ENCODE results near the gene MYO1A. TPM values are rescaled to one million over a fixed set of nuclear protein-coding genes. Genes with fewer than 3 reads are reported as not detected.
A peak's percentile ranks its signal among the peaks of the same experiment; 100 is the strongest.
"Not testable (repeated sequence)": the region's sequence is repeated elsewhere in the genome, so short reads cannot be mapped to it uniquely, and the experiment has no call there.

The MYO1A gene
- total and polyA plus RNA-seq, 8 donors, result 0.70 to 97.3 (median 17.4) TPM

DNA sequence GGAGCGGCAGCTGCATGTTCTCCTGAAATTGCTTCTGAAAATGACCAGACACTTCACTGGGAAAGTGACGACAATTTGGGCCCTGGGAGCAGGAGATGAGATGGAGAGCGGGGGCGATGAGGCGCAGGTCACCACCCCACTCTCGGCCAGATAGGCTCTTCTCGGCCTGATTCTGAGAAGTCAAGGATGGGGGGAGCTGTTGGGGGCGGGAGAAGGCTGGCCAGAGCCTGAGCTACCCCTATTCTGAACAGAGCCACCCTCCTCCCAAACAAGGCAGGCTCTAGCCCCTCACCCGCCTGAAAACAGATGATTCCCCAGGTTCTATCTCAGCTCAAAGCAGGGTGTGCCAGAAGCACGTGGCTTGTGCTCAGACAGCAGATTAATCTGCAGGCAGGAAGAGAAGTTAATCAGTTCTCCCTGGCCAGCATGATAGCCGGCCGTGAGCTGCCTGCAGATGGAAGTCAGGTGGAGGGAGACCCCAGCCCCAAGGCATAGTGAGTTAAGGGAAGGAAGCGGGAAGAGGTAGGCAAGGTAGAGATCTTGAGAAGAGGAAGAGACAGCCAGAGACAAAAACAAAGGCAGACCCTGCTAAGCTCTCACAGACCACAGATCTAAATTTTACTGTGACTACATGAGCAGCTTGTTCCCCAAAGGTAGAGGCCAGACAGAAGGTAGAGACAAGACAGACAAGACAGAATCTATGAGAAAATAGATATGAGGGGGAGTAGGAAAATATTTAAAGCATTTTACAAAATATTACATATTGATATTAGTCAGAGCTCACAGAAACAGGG is 22.7 kb downstream of the MYO1A start:
- H3K27ac ChIP-seq, result no peak overlapping the region
- intact Hi-C loops (cut with DNase I; ENCODE audit: low total_unique reads), result no loop called here
- H3K4me1 ChIP-seq, result peaks cover 0 to 26% (median 4%) of the 10 kb centered on the region in 4 donors
- H3K36me3 ChIP-seq, result peaks cover 0 to 10% (median 0%) of the 10 kb centered on the region in 4 donors
- H3K27me3 ChIP-seq, result no peaks in the 10 kb centered on the region
- no peaks in the 10 kb centered on the region for H3K9me3 ChIP-seq
- 63 to 67% (median 66%) methylated on average over 12 to 13 of the region's 13 CpGs for WGBS, 5 donors
- TF ChIP-seq, protein P1, sequence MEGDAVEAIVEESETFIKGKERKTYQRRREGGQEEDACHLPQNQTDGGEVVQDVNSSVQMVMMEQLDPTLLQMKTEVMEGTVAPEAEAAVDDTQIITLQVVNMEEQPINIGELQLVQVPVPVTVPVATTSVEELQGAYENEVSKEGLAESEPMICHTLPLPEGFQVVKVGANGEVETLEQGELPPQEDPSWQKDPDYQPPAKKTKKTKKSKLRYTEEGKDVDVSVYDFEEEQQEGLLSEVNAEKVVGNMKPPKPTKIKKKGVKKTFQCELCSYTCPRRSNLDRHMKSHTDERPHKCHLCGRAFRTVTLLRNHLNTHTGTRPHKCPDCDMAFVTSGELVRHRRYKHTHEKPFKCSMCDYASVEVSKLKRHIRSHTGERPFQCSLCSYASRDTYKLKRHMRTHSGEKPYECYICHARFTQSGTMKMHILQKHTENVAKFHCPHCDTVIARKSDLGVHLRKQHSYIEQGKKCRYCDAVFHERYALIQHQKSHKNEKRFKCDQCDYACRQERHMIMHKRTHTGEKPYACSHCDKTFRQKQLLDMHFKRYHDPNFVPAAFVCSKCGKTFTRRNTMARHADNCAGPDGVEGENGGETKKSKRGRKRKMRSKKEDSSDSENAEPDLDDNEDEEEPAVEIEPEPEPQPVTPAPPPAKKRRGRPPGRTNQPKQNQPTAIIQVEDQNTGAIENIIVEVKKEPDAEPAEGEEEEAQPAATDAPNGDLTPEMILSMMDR (IDR thresholded peaks at IDR 0.05), result no peak
- DNase-seq, result peak in 1 of 2 donors; percentile 52
- no peak overlapping the region for H3K4me3 ChIP-seq

DNA sequence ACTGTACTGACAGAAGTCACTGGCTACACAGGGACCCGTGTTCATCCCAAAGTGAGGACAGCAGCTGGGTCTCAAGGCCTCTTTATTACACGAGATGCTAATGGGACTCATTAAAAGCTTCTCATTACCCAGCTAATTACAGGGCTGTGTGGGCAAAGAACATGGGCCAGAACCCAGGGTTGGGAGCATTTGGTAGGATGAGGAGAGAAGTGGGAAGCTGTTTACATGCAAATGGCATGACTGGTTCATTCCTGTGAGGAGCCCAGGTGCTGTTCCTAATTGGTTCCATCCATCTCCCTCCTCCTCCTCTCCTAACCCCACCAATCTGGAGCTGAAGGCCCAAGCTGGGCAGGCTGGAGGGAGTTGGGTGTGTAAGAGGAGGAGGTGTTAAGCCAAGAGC is 24.7 kb downstream of the MYO1A start:
- H3K4me3 ChIP-seq, result no peak overlapping the region
- no peaks in the 10 kb centered on the region for H3K27me3 ChIP-seq
- 74 to 83% (median 82%) methylated on average over 2 of the region's 2 CpGs for WGBS, 5 donors
- peaks cover 0 to 26% (median 0%) of the 10 kb centered on the region in 4 donors for H3K4me1 ChIP-seq
- intact Hi-C loops (cut with DNase I; ENCODE audit: low total_unique reads), result no loop called here
- no peak overlapping the region for H3K27ac ChIP-seq
- no peak for DNase-seq
- H3K9me3 ChIP-seq, result no peaks in the 10 kb centered on the region
- TF ChIP-seq POLR2AphosphoS5 (IDR thresholded peaks at IDR 0.05) (no peak), POLR2A (IDR thresholded peaks at IDR 0.05) (no peak), EP300 (IDR thresholded peaks at IDR 0.05) (no peak)
- TF ChIP-seq, protein P1 (IDR thresholded peaks at IDR 0.05), result no peak
- H3K36me3 ChIP-seq, result peaks cover 0 to 10% (median 0%) of the 10 kb centered on the region in 4 donors

DNA sequence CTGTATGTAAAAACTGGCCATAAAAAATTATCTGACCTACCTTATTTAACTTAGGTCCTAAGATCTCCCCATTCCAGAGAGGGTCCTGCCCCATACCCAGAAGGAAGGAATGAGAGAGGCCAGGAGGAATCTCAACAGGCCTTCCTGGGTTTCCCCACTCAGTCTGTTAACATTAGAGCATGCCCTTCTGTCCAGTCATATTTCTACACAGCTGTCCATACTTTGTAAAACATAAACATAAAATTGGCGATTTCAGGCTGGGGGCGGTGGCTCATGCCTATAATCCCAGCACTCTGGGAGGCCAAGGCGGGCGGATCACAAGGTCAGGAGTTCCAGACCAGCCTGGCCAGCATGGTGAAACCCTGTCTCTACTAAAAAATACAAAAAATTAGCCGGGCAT is 27.6 kb downstream of the MYO1A start:
- Histone ChIP-seq H3K27ac (peak overlapping the region in 1 of 5 donors; percentile 21), H3K4me1 (peaks cover 0 to 24% (median 0%) of the 10 kb centered on the region in 4 donors)
- DNase-seq; intact Hi-C loops (cut with DNase I; ENCODE audit: low total_unique reads); H3K4me3 ChIP-seq; H3K36me3 ChIP-seq; H3K27me3 ChIP-seq; H3K9me3 ChIP-seq: not testable (repeated sequence)
- 76 to 83% (median 80%) methylated on average over 5 of the region's 5 CpGs for WGBS, 5 donors
- TF ChIP-seq POLR2AphosphoS5 (IDR thresholded peaks at IDR 0.05), result peak in 1 of 3 donors; percentile 9

DNA sequence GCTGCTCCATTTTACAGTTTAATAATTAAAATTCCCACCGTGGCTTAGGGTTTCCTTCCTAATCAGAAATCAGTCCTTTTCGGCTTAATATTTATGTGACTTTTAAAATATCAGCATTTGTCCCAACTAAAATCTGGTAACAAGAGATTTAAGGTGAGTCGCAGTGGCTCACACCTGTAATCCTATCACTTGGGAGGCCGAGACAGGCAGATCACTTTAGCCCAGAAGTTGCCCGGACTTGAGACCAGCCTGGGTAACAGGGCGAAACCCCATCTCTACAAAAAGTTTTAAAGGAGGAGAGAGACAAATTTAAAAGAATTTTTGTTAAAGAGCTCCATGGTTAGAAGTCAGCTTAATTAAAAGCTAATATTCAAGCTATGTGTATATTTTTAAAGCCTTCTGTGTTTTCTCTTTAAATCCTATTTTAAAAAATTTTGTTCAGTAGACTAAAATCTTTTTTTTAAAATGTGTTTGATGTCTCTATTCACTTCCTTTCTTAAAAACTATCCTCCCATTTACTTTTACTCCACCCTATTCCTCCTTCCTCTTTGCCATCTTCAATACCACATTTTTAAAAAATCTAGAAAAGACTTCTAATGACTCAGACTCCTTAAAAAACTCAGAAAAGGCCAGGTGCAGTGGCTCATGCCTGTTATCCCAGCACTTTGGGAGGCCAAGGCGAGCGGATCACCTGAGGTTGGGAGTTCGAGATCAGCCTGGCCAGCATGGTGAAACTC is 29.8 kb downstream of the MYO1A start:
- WGBS, 5 donors, result 81 to 88% (median 87%) methylated on average over 9 of the region's 9 CpGs
- Histone ChIP-seq H3K36me3 (no peaks in the 10 kb centered on the region), H3K27ac (no peak overlapping the region), H3K4me3 (no peak overlapping the region), H3K4me1 (peaks cover 0 to 12% (median 0%) of the 10 kb centered on the region in 4 donors), H3K27me3 (peaks cover 0 to 14% (median 4%) of the 10 kb centered on the region in 3 donors), H3K9me3 (no peaks in the 10 kb centered on the region)
- no peak for DNase-seq
- intact Hi-C loops (cut with DNase I; ENCODE audit: low total_unique reads), result no loop called here
- TF ChIP-seq POLR2A (IDR thresholded peaks at IDR 0.05) (no peak), EP300 (IDR thresholded peaks at IDR 0.05) (no peak), POLR2AphosphoS5 (IDR thresholded peaks at IDR 0.05) (no peak)
- TF ChIP-seq, protein P1 (IDR thresholded peaks at IDR 0.05), result no peak

Measured in stomach (tissue), 9 donors.